ENCODE data around the gene IRF2BP1.

The IRF2BP1 gene

DNA sequence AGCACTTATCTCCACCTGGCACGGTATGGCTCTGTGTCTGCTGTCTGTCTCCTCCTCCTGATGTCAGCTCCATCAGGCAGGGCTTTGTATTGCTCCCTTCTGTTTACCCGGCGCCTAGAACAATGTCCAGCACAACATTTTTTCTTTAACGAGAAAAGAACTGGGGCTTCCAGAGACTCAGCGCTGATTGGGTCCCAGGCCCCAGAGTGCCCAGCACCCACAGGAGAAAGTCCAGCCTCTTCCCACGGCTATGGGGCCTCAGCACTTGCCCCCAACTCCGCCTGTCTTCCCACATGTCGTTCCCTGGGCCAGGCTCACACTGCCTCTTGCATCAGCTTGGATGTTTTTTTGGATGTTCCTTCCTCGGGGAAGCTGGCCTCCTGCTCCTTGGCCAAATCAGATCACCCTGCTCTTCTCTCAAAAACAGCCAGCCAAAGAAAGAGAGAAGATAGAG is 9.6 kb upstream of the IRF2BP1 start:
- H3K27me3 Mint-ChIP-seq: no peaks in the 10 kb centered on the region
- H3K27ac Mint-ChIP-seq: no peak overlapping the region

GRCh38 chr19:45890877-45891276 is 4.9 kb upstream of the IRF2BP1 start:
- H3K36me3 Mint-ChIP-seq: peaks cover 3% of the 10 kb centered on the region

More for the DNA sequence above, 9.6 kb upstream of the IRF2BP1 start:
- peaks cover 6% of the 10 kb centered on the region for H3K36me3 Mint-ChIP-seq
- peaks cover 6% of the 10 kb centered on the region for H3K4me1 Mint-ChIP-seq (ENCODE audit: low read depth)
- H3K9me3 Mint-ChIP-seq (ENCODE audit: low read depth): no peaks in the 10 kb centered on the region
- H3K4me3 Mint-ChIP-seq: no peak overlapping the region

DNA sequence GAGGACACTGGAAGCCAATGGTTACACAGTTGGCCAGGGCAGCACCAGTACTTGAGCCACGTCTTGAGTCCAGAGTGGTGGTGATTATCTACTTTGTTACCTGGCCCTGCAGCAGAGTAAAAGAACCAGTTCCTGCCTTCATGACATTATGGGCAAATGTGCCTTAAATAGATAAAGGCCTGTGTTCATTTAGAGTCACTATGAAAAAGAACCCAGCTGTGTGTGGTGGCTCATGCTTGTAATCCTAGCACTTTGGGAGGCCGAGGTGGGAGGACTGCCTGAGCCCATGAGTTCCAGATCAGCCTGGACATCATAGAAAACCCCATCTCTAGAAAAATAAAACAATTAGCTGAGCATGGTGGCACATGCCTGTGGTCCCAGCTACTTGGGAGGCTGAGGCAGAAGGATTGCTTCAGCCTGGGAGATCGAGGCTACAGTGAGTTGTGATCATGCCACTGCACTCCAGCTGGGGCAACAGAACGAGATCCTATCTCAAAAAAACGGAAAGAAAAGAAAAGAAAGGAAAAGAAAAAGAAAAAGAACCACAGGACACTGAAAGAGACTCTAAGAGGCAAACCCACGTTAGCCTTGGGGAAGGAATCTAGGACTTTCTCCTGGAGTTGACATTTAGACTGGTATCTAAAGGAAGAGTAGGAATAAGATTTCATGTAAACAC is 3.4 kb upstream of the IRF2BP1 start:
- H3K9me3 Mint-ChIP-seq (ENCODE audit: low read depth): no peaks in the 10 kb centered on the region

More at GRCh38 chr19:45890877-45891276, 4.9 kb upstream of the IRF2BP1 start:
- H3K4me1 Mint-ChIP-seq (ENCODE audit: low read depth): peaks cover 2% of the 10 kb centered on the region
- no peak overlapping the region for H3K27ac Mint-ChIP-seq
- H3K4me3 Mint-ChIP-seq: no peak overlapping the region
- H3K27me3 Mint-ChIP-seq: no peaks in the 10 kb centered on the region
- no peaks in the 10 kb centered on the region for H3K9me3 Mint-ChIP-seq (ENCODE audit: low read depth)

DNA sequence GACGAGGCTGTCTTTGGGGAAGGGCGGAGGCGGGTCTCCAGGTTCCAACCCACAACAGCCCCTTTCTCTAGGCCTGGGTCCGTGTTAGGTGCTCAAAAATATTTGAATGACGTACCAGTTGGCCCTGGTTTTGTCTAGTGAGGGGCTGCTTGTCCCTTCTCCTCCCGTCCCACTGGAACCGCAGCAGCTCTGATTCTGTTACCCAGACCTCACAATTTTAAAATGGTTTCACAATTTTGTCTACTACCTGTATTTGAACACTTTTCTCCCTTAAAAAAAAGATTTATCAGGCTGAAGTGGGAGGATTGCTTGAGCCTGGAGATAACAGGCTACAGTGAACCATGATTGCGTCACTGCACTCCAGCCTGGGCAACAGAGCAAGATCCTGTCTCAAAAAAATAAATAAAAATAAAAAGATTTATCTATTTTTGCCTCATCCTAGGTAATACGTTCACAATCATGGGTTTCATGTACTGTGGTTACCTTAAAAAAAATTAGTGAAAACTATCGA is 1.3 kb upstream of the IRF2BP1 start:
- H3K36me3 Mint-ChIP-seq: peaks cover 6% of the 10 kb centered on the region
- peak overlapping the region; percentile 94 for H3K27ac Mint-ChIP-seq
- H3K4me3 Mint-ChIP-seq: peak overlapping the region; percentile 97
- no peaks in the 10 kb centered on the region for H3K27me3 Mint-ChIP-seq
- no peaks in the 10 kb centered on the region for H3K9me3 Mint-ChIP-seq (ENCODE audit: low read depth)
- peaks cover 15% of the 10 kb centered on the region for H3K4me1 Mint-ChIP-seq (ENCODE audit: low read depth)

More for the DNA sequence above, 3.4 kb upstream of the IRF2BP1 start:
- Mint-ChIP-seq H3K27ac (no peak overlapping the region), H3K27me3 (no peaks in the 10 kb centered on the region), H3K36me3 (peaks cover 3% of the 10 kb centered on the region), H3K4me1 (ENCODE audit: low read depth) (peaks cover 4% of the 10 kb centered on the region), H3K4me3 (no peak overlapping the region)

DNA sequence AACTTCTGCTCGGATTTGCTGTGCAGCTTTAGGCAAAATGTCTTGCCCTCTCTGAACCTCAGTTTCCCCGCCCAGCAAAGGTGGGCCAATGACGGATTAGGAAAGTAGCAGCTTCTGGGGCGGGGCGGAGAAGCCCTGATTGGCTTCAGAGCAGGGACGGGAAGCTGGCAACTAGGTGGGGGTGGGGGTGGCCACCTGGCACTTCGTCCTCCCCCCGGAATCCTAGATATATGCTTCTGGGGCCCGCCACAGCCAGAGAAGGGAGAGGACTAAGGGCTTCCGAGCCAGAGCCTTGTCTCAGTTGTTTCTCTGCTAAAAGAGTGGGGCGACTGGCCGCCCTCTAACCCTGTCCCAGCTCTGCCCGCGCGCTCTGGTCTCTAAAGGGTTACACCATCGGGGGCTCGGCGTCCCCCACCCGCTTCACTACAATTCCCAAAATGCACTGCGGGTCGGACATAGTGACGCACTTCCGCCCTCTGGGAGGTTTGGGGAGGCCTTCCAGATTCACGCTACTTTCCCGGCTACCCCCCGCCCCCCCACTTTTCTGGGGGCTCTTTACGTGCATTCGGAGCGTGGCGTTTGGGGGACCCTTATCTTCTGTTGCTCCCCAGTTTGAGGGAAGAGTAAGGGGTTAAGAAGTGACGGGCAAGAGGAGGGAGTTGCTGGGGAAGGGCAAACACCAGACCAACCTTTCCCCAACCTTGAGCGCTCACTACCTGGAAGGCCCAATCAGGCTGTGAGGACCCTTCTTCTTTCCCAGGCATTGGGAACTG is 672 bp upstream of the IRF2BP1 start:
- H3K4me3 Mint-ChIP-seq: peak overlapping the region; percentile 97
- H3K27ac Mint-ChIP-seq: peak overlapping the region; percentile 94
- peaks cover 6% of the 10 kb centered on the region for H3K36me3 Mint-ChIP-seq
- no peaks in the 10 kb centered on the region for H3K9me3 Mint-ChIP-seq (ENCODE audit: low read depth)
- no peaks in the 10 kb centered on the region for H3K27me3 Mint-ChIP-seq
- peaks cover 17% of the 10 kb centered on the region for H3K4me1 Mint-ChIP-seq (ENCODE audit: low read depth)

DNA sequence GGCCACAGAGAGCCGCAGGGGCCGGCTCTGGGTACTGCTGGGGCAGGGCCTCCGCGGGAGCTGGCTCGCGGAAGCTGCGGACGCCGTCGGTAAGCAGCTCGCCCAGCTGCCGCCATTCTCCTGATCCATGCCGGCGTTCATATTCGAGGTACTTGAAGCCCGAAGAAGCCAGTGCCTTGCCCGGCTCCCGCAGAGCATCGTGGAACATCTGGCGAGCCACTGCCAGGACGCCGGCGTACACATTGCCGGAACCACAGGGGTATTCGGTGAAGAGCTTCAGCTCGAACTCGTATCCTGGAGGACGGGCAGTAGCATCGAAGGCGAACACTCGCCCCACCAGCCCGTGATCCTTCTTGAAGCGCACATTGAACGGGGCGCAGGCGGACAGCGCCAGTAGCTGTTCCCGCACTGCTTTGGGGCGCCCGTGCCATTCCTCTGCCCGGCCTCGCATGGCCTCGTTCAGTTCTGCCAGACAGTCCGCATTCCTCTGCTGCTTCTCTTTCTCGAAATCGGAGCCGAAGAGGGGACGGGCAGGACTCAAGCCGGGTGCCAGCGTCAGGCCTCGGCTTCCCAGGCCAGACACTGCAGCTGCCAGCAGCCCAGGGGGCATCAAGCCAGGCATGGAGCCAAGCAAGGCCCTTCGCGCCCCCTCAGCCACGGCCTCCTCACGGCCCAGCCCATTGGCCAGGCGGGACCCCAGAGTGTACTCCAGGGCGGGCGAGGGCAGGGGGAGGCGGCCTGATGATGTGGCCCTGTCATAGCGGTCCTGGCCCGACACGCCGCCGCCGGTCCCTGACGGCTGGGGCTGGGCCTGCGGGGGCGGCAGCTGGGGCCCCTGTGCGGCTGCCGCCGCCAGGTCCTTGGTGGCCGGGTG is 1.0 kb downstream of the IRF2BP1 start:
- peaks cover 3% of the 10 kb centered on the region for H3K36me3 Mint-ChIP-seq
- no peak overlapping the region for H3K27ac Mint-ChIP-seq
- H3K4me3 Mint-ChIP-seq: peak overlapping the region; percentile 53
- H3K4me1 Mint-ChIP-seq (ENCODE audit: low read depth): peaks cover 20% of the 10 kb centered on the region
- no peaks in the 10 kb centered on the region for H3K27me3 Mint-ChIP-seq
- H3K9me3 Mint-ChIP-seq (ENCODE audit: low read depth): no peaks in the 10 kb centered on the region

- Mint-ChIP-seq H3K27me3 (no peaks in the 10 kb centered on the region), H3K36me3 (peaks cover 3% of the 10 kb centered on the region), H3K9me3 (ENCODE audit: low read depth) (no peaks in the 10 kb centered on the region), H3K4me3 (peak overlapping the region; percentile 90), H3K4me1 (ENCODE audit: low read depth) (peaks cover 20% of the 10 kb centered on the region), H3K27ac (peak overlapping the region; percentile 22)
These were observed 1.9 kb downstream of the IRF2BP1 start for GRCh38 chr19:45883881-45884681.

- peaks cover 20% of the 10 kb centered on the region for H3K4me1 Mint-ChIP-seq (ENCODE audit: low read depth)
- no peaks in the 10 kb centered on the region for H3K9me3 Mint-ChIP-seq (ENCODE audit: low read depth)
- peak overlapping the region; percentile 90 for H3K4me3 Mint-ChIP-seq
- peak overlapping the region; percentile 68 for H3K27ac Mint-ChIP-seq
- H3K27me3 Mint-ChIP-seq: peaks cover under 1% of the 10 kb centered on the region
- H3K36me3 Mint-ChIP-seq: peaks cover 3% of the 10 kb centered on the region
These were observed 2.4 kb downstream of the IRF2BP1 start for GRCh38 chr19:45883586-45883880.

DNA sequence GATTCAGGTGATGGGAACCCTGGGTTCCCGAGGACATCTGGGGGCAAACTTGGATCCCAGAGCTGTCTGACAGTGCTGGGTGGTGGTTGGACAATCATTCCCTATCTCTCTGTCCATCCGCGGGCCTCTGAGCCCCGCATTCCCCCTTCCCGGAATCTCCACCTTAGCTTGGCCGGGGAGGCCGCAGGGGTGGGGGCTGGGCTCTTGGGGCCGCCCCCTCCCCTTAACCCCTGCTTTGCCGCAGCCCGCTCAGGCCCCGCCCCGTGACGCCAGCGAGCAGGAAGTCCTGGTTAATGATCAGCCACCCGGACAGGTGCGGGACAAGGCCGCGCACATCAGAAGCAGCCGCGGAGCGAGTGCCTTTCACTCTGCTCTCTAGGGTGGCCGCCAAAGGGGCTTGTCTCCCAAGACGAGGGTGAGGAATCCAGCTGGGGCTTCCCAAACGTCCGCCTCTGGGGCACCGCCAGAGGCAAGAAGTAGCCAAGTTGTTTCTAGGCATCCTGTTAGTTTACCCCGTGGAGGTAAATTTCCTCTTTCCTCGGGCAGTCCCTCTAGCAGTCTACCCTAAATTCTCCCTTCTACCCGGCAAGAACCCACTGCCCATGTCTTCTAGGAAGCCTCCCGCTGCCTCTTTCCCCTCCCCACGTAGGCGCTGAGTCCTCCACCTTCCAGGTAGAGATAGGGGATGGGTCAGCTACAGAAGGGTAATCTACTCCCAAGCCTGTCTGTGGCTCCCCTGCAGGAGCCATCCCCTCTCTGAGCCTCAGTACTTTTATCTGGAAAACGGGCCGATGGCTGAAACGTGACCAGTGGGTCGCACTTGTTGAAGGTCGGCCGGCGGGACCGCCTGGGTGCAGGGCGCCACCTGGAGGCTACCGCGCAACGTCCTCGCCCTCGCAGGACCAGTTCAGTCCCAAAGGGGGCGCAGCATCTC is 3.0 kb downstream of the IRF2BP1 start:
- H3K27ac Mint-ChIP-seq: peak overlapping the region; percentile 68
- H3K4me1 Mint-ChIP-seq (ENCODE audit: low read depth): peaks cover 22% of the 10 kb centered on the region
- peak overlapping the region; percentile 90 for H3K4me3 Mint-ChIP-seq
- H3K27me3 Mint-ChIP-seq: peaks cover 4% of the 10 kb centered on the region
- no peaks in the 10 kb centered on the region for H3K9me3 Mint-ChIP-seq (ENCODE audit: low read depth)
- peaks cover 3% of the 10 kb centered on the region for H3K36me3 Mint-ChIP-seq

GRCh38 chr19:45881909-45882528 is 3.9 kb downstream of the IRF2BP1 start:
- Mint-ChIP-seq H3K4me1 (ENCODE audit: low read depth) (peaks cover 28% of the 10 kb centered on the region), H3K36me3 (peaks cover 3% of the 10 kb centered on the region), H3K4me3 (no peak overlapping the region), H3K27ac (no peak overlapping the region), H3K27me3 (peaks cover 7% of the 10 kb centered on the region), H3K9me3 (ENCODE audit: low read depth) (no peaks in the 10 kb centered on the region)

DNA sequence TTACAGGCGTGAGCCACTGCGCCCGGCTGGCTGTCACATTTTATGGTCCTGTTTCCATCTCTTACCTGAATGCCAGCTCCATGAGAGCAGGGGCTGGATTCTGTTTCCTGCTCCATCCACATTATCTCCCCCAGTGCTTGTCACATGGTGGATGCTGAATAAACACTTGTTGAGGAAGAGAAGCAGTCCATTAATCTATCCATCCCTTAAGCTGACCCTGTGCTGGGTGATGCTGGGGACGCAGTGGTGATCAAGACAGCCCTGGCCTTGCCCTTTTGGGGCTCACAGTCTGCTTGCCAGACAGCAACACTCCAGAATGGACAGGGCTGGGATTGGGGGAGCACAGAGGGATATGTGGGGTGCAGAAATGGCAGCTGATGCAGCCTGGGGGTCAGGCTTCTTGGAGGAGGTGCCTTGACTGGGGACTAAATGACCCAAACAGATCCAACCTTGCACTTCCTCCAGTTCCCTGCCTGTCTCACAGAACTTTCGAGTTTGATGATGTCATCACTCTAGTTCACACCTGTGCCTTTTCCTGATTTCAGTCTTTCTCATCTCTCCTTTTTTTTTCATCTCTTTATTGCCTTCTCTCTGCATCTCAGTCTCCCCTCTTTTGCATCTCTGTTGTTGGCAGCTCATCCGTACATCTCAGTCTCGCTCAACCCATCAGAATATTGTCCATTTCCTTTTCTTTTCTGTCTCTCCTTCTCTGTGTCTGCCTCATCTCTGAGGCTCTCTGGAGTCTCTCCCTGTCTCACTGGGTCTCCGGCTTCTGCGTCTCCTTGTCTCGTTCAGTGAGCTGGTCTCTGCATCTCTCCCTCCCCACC is 4.6 kb downstream of the IRF2BP1 start:
- H3K27ac Mint-ChIP-seq: no peak overlapping the region

GRCh38 chr19:45879971-45880370 is 6.0 kb downstream of the IRF2BP1 start:
- H3K9me3 Mint-ChIP-seq (ENCODE audit: low read depth): no peaks in the 10 kb centered on the region
- peaks cover 12% of the 10 kb centered on the region for H3K27me3 Mint-ChIP-seq
- peaks cover 32% of the 10 kb centered on the region for H3K4me1 Mint-ChIP-seq (ENCODE audit: low read depth)
- H3K4me3 Mint-ChIP-seq: no peak overlapping the region
- no peak overlapping the region for H3K27ac Mint-ChIP-seq
- H3K36me3 Mint-ChIP-seq: peaks cover 3% of the 10 kb centered on the region

More for the DNA sequence above, 4.6 kb downstream of the IRF2BP1 start:
- Mint-ChIP-seq H3K27me3 (peaks cover 9% of the 10 kb centered on the region), H3K4me3 (no peak overlapping the region), H3K4me1 (ENCODE audit: low read depth) (peaks cover 29% of the 10 kb centered on the region), H3K9me3 (ENCODE audit: low read depth) (no peaks in the 10 kb centered on the region), H3K36me3 (peaks cover 3% of the 10 kb centered on the region)
